Testis (tissue), 2 donors: ENCODE results near the gene INO80E.

Source experiments
- POLR2A ChIP-seq: fragments of 450-650 bp; IDR thresholded peaks from one replicate; pipeline ENCODE4 v1.6.1; 2017; ENCODE audit warnings: antibody characterized with exemption, mild to moderate bottlenecking, moderate library complexity
- TF ChIP-seq, protein P1 (sequence below), 3 experiments: fragments of 450-650 bp in 2 of 3; fragments of 200-600 bp in 1 of 3; sonication (generic) in 1 of 3; IDR thresholded peaks; one replicate each; pipeline ENCODE4 v1.5.1; 2016 to 2019; ENCODE audit warnings: antibody characterized with exemption in 3 of 3, mild to moderate bottlenecking in 2 of 3, moderate library complexity in 1 of 3

DNA sequence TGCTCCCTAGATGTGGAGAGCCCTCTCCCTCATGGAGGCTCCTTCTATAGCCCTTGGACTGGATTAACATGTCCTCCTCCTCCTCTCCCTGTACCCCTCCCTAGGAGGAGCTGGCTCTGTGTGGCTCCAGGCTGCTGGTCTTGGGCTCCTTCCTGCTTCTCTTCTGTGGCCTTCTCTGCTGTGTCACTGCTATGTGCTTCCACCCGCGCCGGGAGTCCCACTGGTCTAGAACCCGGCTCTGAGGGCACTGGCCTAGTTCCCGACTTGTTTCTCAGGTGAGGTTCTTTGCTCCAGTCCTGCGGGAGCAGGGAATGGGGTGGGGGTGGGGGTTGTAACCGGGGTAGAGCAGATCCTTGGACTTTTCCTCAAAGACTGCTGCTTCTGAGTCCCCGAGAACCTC, 24.7 kb upstream of the INO80E start:
- TF ChIP-seq, protein P1, sequence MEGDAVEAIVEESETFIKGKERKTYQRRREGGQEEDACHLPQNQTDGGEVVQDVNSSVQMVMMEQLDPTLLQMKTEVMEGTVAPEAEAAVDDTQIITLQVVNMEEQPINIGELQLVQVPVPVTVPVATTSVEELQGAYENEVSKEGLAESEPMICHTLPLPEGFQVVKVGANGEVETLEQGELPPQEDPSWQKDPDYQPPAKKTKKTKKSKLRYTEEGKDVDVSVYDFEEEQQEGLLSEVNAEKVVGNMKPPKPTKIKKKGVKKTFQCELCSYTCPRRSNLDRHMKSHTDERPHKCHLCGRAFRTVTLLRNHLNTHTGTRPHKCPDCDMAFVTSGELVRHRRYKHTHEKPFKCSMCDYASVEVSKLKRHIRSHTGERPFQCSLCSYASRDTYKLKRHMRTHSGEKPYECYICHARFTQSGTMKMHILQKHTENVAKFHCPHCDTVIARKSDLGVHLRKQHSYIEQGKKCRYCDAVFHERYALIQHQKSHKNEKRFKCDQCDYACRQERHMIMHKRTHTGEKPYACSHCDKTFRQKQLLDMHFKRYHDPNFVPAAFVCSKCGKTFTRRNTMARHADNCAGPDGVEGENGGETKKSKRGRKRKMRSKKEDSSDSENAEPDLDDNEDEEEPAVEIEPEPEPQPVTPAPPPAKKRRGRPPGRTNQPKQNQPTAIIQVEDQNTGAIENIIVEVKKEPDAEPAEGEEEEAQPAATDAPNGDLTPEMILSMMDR (IDR thresholded peaks at IDR 0.05), result no peak
- TF ChIP-seq POLR2A, result no peak
